Measurements from ENCODE around the gene ZC3H7B. TPM values are rescaled to one million over a fixed set of nuclear protein-coding genes. Genes with fewer than 3 reads are reported as not detected.

ZC3H7B gene
- total and polyA plus RNA-seq, 2 donors (not counting 3 experiments of a cell fraction or from before 2014, with no cell fraction given), result 66.8 to 95.9 TPM

DNA sequence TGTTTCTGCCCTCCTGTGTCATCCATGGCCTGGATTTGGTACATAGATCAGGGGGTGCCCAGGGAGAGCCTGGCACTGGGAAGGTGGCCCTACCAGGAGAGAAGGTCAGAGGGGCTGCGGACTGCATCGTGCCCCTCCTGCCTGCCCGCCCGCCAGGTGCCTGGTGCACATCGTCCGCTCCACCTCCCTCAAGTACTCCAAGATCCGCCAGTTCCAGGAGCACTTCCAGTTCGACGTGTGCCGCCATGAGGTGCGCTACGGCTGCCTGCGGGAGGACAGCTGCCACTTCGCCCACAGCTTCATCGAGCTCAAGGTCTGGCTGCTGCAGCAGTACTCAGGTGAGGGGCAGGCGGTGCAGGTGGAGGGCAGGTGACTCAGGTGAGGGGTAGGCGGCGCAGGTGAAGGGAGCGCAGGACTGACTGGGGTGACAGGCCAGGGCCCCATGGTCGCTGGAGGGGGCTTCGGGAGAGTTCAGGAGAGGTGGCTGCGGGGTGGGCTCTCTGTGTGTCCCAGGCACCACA is 47.7 kb downstream of the ZC3H7B start:
- dilution Hi-C loops (cut with MboI; ENCODE audit: extremely low pct_ligation_motif_present, low sequenced_read_pairs), result no loop called here
- intact Hi-C loops (cut with micrococcal nuclease), result no loop called here
- H3K36me3 ChIP-seq (ENCODE audit: control insufficient read depth in 2 of 2, extremely low read depth in 1 of 2, insufficient read depth in 2 of 2, low read length in 2 of 2), result peaks cover 10 to 76% of the 10 kb centered on the region in 2 experiments

GRCh38 chr22:41350087-41350486 is 48.8 kb downstream of the ZC3H7B start:
- Histone ChIP-seq H3K79me2 (ENCODE audit: control insufficient read depth, insufficient read depth, low read length) (no peaks in the 10 kb centered on the region), H3K27ac (ENCODE audit: insufficient read depth, low read depth, low read length) (no peak overlapping the region), H2AFZ (ENCODE audit: low read depth, low read length) (no peak overlapping the region), H4K20me1 (replicated peaks; ENCODE audit: control insufficient read depth, extremely low read depth, insufficient read depth, low read length) (no peaks in the 10 kb centered on the region), H3K9me3 (replicated peaks; ENCODE audit: control insufficient read depth, insufficient read depth, low read length) (no peaks in the 10 kb centered on the region), H3K9ac (replicated peaks; ENCODE audit: extremely low read depth, insufficient read depth, low read length) (no peak overlapping the region), H3K4me3 (replicated peaks in 1 of 3; ENCODE audit: insufficient read depth in 1 of 3, low read depth in 1 of 3, low read length in 3 of 3) (no peak overlapping the region), H3K4me2 (ENCODE audit: insufficient read depth, low read length) (no peak overlapping the region), H3K9me1 (replicated peaks; ENCODE audit: control insufficient read depth, extremely low read depth, insufficient read depth, low read length) (no peaks in the 10 kb centered on the region), H3K27me3 (ENCODE audit: control insufficient read depth in 2 of 2, insufficient read depth in 2 of 2, low read length in 2 of 2) (no peaks in the 10 kb centered on the region), H3K4me1 (ENCODE audit: control insufficient read depth, extremely low read depth, insufficient read depth, low read length) (no peaks in the 10 kb centered on the region), H3K36me3 (ENCODE audit: control insufficient read depth in 2 of 2, extremely low read depth in 1 of 2, insufficient read depth in 2 of 2, low read length in 2 of 2) (peaks cover 10 to 76% of the 10 kb centered on the region in 2 experiments)
- ChIA-PET CTCF (no interaction called here), POLR2A (no interaction called here)
- DNase-seq (ENCODE audit: low read depth, low spot score) (no peak), FAIRE-seq (no peak)
- no peak for TF ChIP-seq GATA2 (IDR thresholded peaks at IDR 0.05; ENCODE audit: insufficient read depth, insufficient read length, low read depth, low read length)
- TF ChIP-seq EZH2 (IDR thresholded peaks at IDR 0.05; ENCODE audit: borderline replicate concordance, low read depth, low read length, severe bottlenecking), result no peak
- TF ChIP-seq MYC (IDR thresholded peaks at IDR 0.05; ENCODE audit: low read depth, low read length), result no peak
- no peak for TF ChIP-seq POLR2AphosphoS5 (IDR thresholded peaks at IDR 0.05; ENCODE audit: insufficient read depth, low read depth, low read length)
- TF ChIP-seq JUN (IDR thresholded peaks at IDR 0.05; ENCODE audit: borderline replicate concordance, insufficient read depth, insufficient read length, low read depth), result no peak
- TF ChIP-seq POLR2A (IDR thresholded peaks at IDR 0.05; ENCODE audit: low read depth, low read length), result no peak
- no peak for TF ChIP-seq CTCF (IDR thresholded peaks at IDR 0.05; ENCODE audit: extremely low read depth in 1 of 2, insufficient read depth in 1 of 2, low read depth in 1 of 2, low read length in 2 of 2)
- no peak for TF ChIP-seq MAX (IDR thresholded peaks at IDR 0.05; ENCODE audit: insufficient read depth, insufficient read length)
- no peak for TF ChIP-seq FOS (IDR thresholded peaks at IDR 0.05; ENCODE audit: borderline replicate concordance, insufficient read depth, low read length)
- BruUV-seq (replicated peaks), result no TSS peak
- dilution Hi-C loops (cut with MboI; ENCODE audit: extremely low pct_ligation_motif_present, low sequenced_read_pairs) (no loop called here), intact Hi-C loops (cut with micrococcal nuclease) (no loop called here)

More for the DNA sequence above, 47.7 kb downstream of the ZC3H7B start:
- Histone ChIP-seq H3K27ac (ENCODE audit: insufficient read depth, low read depth, low read length) (no peak overlapping the region), H3K9ac (replicated peaks; ENCODE audit: extremely low read depth, insufficient read depth, low read length) (no peak overlapping the region), H3K79me2 (ENCODE audit: control insufficient read depth, insufficient read depth, low read length) (no peaks in the 10 kb centered on the region), H2AFZ (ENCODE audit: low read depth, low read length) (no peak overlapping the region), H4K20me1 (replicated peaks; ENCODE audit: control insufficient read depth, extremely low read depth, insufficient read depth, low read length) (no peaks in the 10 kb centered on the region), H3K9me1 (replicated peaks; ENCODE audit: control insufficient read depth, extremely low read depth, insufficient read depth, low read length) (no peaks in the 10 kb centered on the region), H3K27me3 (ENCODE audit: control insufficient read depth in 2 of 2, insufficient read depth in 2 of 2, low read length in 2 of 2) (no peaks in the 10 kb centered on the region), H3K9me3 (replicated peaks; ENCODE audit: control insufficient read depth, insufficient read depth, low read length) (no peaks in the 10 kb centered on the region), H3K4me3 (replicated peaks in 1 of 3; ENCODE audit: insufficient read depth in 1 of 3, low read depth in 1 of 3, low read length in 3 of 3) (no peak overlapping the region), H3K4me2 (ENCODE audit: insufficient read depth, low read length) (no peak overlapping the region), H3K4me1 (ENCODE audit: control insufficient read depth, extremely low read depth, insufficient read depth, low read length) (no peaks in the 10 kb centered on the region)
- ChIA-PET POLR2A (interaction anchor here (0.6 kb wide), 1 partner anchor 32 kb away, joined by 4 read pairs; no protein-coding TSS in a partner anchor), CTCF (interaction anchor here (1.4 kb wide), 1 partner anchor 12 kb away, joined by 3 read pairs; no protein-coding TSS in a partner anchor)
- DNase-seq (ENCODE audit: low read depth, low spot score), result no peak
- TF ChIP-seq POLR2A (IDR thresholded peaks at IDR 0.05; ENCODE audit: low read depth, low read length) (no peak), GATA2 (IDR thresholded peaks at IDR 0.05; ENCODE audit: insufficient read depth, insufficient read length, low read depth, low read length) (no peak), EZH2 (IDR thresholded peaks at IDR 0.05; ENCODE audit: borderline replicate concordance, low read depth, low read length, severe bottlenecking) (no peak)
- BruUV-seq (replicated peaks), result no TSS peak
- no peak for FAIRE-seq

All from endothelial cell of umbilical vein (primary cell).